ENCODE measurements around the gene TANC1. TPM values are rescaled to one million over a fixed set of nuclear protein-coding genes. Genes with fewer than 3 reads are reported as not detected.

TANC1 gene
- total RNA-seq, 1 experiment from 2014 or later = 21.1 TPM

DNA sequence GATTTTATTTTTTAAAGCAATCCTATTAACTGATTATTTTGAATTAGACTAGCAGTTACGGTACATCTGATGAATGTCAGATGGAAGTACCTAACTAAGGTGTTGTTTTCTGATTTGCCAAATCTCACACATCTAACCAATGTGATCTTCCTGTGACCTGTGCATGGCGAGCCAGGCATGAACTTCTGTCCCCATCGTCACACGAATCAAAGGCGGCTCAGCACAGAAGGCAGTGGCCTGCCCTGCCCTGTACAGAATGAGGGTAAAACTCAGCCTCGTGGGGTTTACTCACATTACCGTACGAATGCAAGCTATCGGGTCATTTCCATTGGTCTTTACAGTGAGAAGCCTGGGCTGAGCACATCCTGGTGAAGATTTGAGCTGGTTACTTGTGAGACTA is 230.8 kb downstream of the TANC1 start:
- POLR2A ChIA-PET = no interaction called here
- Mint-ChIP-seq H3K9me3 (ENCODE audit: unreplicated experiment) (no peaks in the 10 kb centered on the region), H3K4me3 (ENCODE audit: unreplicated experiment) (no peak overlapping the region)

GRCh38 chr2:159199761-159200465 is 231.5 kb downstream of the TANC1 start:
- Histone ChIP-seq H3K27me3 (replicated peaks; ENCODE audit: control insufficient read depth, insufficient read depth, low read length) (no peaks in the 10 kb centered on the region), H3K4me1 (no peaks in the 10 kb centered on the region), H3K36me3 (ENCODE audit: control insufficient read depth, insufficient read depth, low read length) (no peaks in the 10 kb centered on the region; the same call in 1 of the 2 replicates), H3K9me3 (no peaks in the 10 kb centered on the region), H3K4me3 (ENCODE audit: low read depth, low read length) (no peak overlapping the region)
- no peak overlapping the region for H3K4me3 Mint-ChIP-seq (ENCODE audit: unreplicated experiment)
- H3K27ac Mint-ChIP-seq (ENCODE audit: unreplicated experiment) = no peak overlapping the region
- TF ChIP-seq, protein P1, sequence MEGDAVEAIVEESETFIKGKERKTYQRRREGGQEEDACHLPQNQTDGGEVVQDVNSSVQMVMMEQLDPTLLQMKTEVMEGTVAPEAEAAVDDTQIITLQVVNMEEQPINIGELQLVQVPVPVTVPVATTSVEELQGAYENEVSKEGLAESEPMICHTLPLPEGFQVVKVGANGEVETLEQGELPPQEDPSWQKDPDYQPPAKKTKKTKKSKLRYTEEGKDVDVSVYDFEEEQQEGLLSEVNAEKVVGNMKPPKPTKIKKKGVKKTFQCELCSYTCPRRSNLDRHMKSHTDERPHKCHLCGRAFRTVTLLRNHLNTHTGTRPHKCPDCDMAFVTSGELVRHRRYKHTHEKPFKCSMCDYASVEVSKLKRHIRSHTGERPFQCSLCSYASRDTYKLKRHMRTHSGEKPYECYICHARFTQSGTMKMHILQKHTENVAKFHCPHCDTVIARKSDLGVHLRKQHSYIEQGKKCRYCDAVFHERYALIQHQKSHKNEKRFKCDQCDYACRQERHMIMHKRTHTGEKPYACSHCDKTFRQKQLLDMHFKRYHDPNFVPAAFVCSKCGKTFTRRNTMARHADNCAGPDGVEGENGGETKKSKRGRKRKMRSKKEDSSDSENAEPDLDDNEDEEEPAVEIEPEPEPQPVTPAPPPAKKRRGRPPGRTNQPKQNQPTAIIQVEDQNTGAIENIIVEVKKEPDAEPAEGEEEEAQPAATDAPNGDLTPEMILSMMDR (IDR thresholded peaks at IDR 0.05; ENCODE audit: insufficient read depth in 1 of 2, low read depth in 1 of 2, low read length in 1 of 2, severe bottlenecking in 1 of 2, unreplicated experiment in 1 of 2) = no peak
- ChIA-PET CTCF (interaction anchor here (0.8 kb wide), 1 partner anchor 164 kb away, joined by 3 read pairs; no protein-coding TSS in a partner anchor), POLR2A (no interaction called here)
- H3K4me1 Mint-ChIP-seq (ENCODE audit: low read depth, unreplicated experiment) = no peaks in the 10 kb centered on the region
- H3K9me3 Mint-ChIP-seq (ENCODE audit: unreplicated experiment) = no peaks in the 10 kb centered on the region
- no TSS peak for BruUV-seq (replicated peaks)
- DNase-seq = no peak
- no peaks in the 10 kb centered on the region for H3K27me3 Mint-ChIP-seq (ENCODE audit: insufficient read depth, unreplicated experiment)
- peaks cover 30% of the 10 kb centered on the region for H3K36me3 Mint-ChIP-seq (ENCODE audit: insufficient read depth, unreplicated experiment)
- intact Hi-C loops (cut with micrococcal nuclease; ENCODE audit: unreplicated experiment) = loop anchor here (5.0 kb wide), 1 partner anchor 1358 kb away; no protein-coding TSS in a partner anchor

More for the DNA sequence above, 230.8 kb downstream of the TANC1 start:
- peaks cover 36% of the 10 kb centered on the region for H3K36me3 Mint-ChIP-seq (ENCODE audit: insufficient read depth, unreplicated experiment)
- H3K27me3 ChIP-seq (replicated peaks; ENCODE audit: control insufficient read depth, insufficient read depth, low read length) = no peaks in the 10 kb centered on the region
- DNase-seq = no peak
- H3K4me1 ChIP-seq = no peaks in the 10 kb centered on the region
- no peaks in the 10 kb centered on the region; the same call in 1 of the 2 replicates for H3K36me3 ChIP-seq (ENCODE audit: control insufficient read depth, insufficient read depth, low read length)
- no peaks in the 10 kb centered on the region for H3K4me1 Mint-ChIP-seq (ENCODE audit: low read depth, unreplicated experiment)
- intact Hi-C loops (cut with micrococcal nuclease; ENCODE audit: unreplicated experiment) = no loop called here
- CTCF ChIA-PET = interaction anchor here (0.8 kb wide), 1 partner anchor 163 kb away, joined by 3 read pairs; no protein-coding TSS in a partner anchor
- no peaks in the 10 kb centered on the region for H3K27me3 Mint-ChIP-seq (ENCODE audit: insufficient read depth, unreplicated experiment)
- no peak overlapping the region for H3K4me3 ChIP-seq (ENCODE audit: low read depth, low read length)
- no TSS peak for BruUV-seq (replicated peaks)
- H3K9me3 ChIP-seq = no peaks in the 10 kb centered on the region
- TF ChIP-seq, protein P1 (IDR thresholded peaks at IDR 0.05; ENCODE audit: insufficient read depth in 1 of 2, low read depth in 1 of 2, low read length in 1 of 2, severe bottlenecking in 1 of 2, unreplicated experiment in 1 of 2) = no peak
- no peak overlapping the region for H3K27ac Mint-ChIP-seq (ENCODE audit: unreplicated experiment)

GRCh38 chr2:159200498-159200897 is 232.1 kb downstream of the TANC1 start:
- H3K36me3 Mint-ChIP-seq (ENCODE audit: insufficient read depth, unreplicated experiment) = peaks cover 28% of the 10 kb centered on the region
- Histone ChIP-seq H3K27me3 (replicated peaks; ENCODE audit: control insufficient read depth, insufficient read depth, low read length) (no peaks in the 10 kb centered on the region), H3K36me3 (ENCODE audit: control insufficient read depth, insufficient read depth, low read length) (no peaks in the 10 kb centered on the region; the same call in 1 of the 2 replicates), H3K4me3 (ENCODE audit: low read depth, low read length) (no peak overlapping the region), H3K9me3 (no peaks in the 10 kb centered on the region), H3K4me1 (no peaks in the 10 kb centered on the region)
- no peak overlapping the region for H3K4me3 Mint-ChIP-seq (ENCODE audit: unreplicated experiment)
- ChIA-PET POLR2A (no interaction called here), CTCF (no interaction called here)
- no TSS peak for BruUV-seq (replicated peaks)
- H3K27ac Mint-ChIP-seq (ENCODE audit: unreplicated experiment) = no peak overlapping the region
- intact Hi-C loops (cut with micrococcal nuclease; ENCODE audit: unreplicated experiment) = loop anchor here (5.0 kb wide), 1 partner anchor 1358 kb away; no protein-coding TSS in a partner anchor
- DNase-seq = no peak
- no peaks in the 10 kb centered on the region for H3K4me1 Mint-ChIP-seq (ENCODE audit: low read depth, unreplicated experiment)
- no peaks in the 10 kb centered on the region for H3K9me3 Mint-ChIP-seq (ENCODE audit: unreplicated experiment)
- TF ChIP-seq, protein P1 (IDR thresholded peaks at IDR 0.05; ENCODE audit: insufficient read depth in 1 of 2, low read depth in 1 of 2, low read length in 1 of 2, severe bottlenecking in 1 of 2, unreplicated experiment in 1 of 2) = no peak
- H3K27me3 Mint-ChIP-seq (ENCODE audit: insufficient read depth, unreplicated experiment) = no peaks in the 10 kb centered on the region

Data from Caco-2 (cell line).